Measurements from ENCODE around the gene DMPK.

Gene DMPK, protein sequence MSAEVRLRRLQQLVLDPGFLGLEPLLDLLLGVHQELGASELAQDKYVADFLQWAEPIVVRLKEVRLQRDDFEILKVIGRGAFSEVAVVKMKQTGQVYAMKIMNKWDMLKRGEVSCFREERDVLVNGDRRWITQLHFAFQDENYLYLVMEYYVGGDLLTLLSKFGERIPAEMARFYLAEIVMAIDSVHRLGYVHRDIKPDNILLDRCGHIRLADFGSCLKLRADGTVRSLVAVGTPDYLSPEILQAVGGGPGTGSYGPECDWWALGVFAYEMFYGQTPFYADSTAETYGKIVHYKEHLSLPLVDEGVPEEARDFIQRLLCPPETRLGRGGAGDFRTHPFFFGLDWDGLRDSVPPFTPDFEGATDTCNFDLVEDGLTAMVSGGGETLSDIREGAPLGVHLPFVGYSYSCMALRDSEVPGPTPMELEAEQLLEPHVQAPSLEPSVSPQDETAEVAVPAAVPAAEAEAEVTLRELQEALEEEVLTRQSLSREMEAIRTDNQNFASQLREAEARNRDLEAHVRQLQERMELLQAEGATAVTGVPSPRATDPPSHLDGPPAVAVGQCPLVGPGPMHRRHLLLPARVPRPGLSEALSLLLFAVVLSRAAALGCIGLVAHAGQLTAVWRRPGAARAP

GRCh38 chr19:45782162-45782691 is at the start of gene DMPK:
Gene DMPK, minus strand, starts transcription at chr19:45782490. Its CDS starts 138 bp downstream, at chr19:45782352.
- no peak for DNase-seq (ENCODE audit: low read depth)

- no peak for DNase-seq (ENCODE audit: low read depth)
Measured at GRCh38 chr19:45828945-45829344, 46.7 kb upstream of the DMPK start.

- no peak for DNase-seq (ENCODE audit: low read depth)
Measured at GRCh38 chr19:45828523-45828922, 46.2 kb upstream of the DMPK start.

DNA sequence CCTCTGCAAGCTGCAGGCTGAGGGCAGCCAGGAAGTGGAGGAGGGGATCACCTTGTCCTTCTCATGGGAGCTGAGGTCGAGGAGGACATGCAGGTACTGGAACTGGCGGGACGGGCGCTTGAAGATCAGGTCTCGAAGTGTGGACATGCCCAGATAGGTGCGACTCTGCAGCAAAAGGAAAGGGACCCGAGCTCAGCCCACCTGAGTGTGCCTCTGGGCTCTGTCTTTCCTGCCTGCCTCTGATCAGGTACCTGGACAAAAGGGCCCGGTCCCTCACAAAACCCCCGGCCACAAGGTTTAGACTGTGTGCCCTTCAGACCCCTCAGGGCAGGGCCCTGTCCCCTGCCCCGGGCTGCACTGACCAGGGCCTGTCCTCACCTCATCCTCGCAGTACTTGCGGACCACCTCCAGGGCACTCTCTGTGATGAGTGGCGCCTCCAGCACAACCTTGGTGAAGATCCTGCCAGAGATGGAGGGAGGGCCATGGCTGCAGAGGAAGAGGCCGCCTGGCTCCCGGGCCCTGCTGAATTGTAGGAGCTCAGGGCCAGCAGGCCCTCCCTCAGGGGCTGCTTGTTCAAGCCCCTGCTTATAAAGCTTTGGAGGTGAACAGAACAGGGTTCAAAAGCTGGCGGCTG is 45.3 kb upstream of the DMPK start:
- DNase-seq (ENCODE audit: low read depth), result no peak

DNA sequence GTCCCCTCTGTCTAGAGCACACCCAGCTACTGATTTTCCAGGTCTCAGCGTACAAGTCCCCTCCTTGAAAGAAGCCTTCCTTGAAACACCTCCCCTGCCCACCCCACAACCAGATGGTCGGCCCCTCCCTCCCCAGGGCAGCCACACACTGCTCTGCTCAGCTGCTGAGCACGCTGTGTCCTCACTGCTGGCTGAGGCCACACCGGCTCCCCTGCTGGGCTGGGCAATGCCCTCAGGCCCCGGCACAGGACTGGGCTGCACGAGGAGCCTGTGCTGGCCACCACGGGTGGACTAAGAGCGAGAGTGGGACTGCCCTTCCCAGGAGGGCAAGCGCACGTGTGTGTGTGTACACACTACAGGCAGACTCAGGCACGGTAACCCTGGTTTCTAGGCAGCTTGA is 44.6 kb upstream of the DMPK start:
- DNase-seq (ENCODE audit: low read depth), result no peak

GRCh38 chr19:45825917-45826893 is 43.9 kb upstream of the DMPK start:
- no peak for DNase-seq (ENCODE audit: low read depth)

DNA sequence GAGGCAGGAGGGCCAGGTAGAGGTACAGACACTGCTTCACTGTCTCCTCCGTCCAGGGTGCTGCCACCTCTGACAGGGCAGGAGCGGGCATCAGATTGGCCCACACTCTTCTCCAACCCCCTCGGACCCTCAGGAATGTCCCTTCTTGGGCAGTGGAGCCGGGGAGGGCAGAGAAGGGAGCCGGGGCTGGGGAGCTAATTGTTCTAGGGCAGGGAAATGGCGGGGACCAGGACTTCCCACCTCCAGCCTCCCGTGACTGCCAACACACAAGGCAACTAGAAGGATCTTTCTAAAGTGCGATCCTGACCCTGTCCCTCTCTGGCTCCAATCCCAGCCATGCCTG is 42.9 kb upstream of the DMPK start:
- no peak for DNase-seq (ENCODE audit: low read depth)

DNA sequence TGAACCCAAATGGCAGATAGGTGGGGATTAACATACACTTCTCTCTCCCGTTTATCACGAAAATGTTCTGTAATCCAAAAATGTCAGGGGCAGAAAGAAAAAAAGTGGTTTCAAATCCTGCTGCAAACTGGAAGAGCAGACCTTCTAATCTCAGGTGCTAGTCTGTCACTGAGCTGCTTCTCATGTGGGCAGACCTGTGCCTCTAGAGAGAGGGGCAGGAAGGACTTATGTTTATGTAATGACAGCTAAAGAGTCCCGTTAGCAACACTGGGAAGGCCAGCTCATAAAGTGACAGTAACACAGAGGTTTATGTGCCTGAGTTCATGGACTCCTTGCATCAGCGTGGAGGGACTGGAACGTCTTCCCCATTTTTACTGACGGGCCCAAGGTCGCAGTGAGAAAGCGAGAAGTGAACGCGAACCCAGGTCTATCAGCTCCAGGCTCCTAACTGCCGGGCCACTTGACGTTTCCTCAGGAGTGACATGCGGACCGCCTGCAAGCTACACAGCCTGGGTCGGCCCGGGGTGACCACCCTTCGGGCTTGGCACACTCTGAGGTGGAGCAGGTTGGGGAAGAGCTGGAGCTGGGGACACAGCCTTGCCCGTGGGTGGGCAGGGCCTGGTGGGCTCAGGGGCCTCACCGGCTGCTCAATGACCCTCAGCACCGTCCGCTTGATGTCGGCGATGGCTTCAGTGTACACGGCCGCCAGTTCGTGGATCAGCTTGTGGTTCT is 42.4 kb upstream of the DMPK start:
- no peak for DNase-seq (ENCODE audit: low read depth)

- no peak for DNase-seq (ENCODE audit: low read depth)
Measured at GRCh38 chr19:45824041-45824471, 41.8 kb upstream of the DMPK start.

DNA sequence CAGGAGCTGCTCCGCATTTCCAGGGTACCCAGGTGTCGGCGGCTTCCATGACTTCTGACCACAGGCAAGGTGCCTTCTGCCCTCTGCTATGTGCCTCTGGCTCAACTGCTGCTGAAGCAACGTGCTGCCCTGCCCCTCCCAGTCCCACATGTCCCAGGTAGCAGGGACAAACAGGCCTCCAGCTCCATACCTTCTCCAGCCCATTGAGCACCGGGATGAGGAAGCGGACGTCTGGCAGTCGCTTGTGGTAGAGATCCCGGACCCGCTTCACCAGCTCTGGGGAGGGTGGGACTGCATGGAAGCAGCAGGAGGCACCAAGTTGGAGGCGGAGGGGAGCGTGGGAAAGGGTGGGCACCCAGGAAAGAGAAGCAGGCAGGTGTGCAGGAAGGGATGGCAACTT is 40.9 kb upstream of the DMPK start:
- no peak for DNase-seq (ENCODE audit: low read depth)

DNA sequence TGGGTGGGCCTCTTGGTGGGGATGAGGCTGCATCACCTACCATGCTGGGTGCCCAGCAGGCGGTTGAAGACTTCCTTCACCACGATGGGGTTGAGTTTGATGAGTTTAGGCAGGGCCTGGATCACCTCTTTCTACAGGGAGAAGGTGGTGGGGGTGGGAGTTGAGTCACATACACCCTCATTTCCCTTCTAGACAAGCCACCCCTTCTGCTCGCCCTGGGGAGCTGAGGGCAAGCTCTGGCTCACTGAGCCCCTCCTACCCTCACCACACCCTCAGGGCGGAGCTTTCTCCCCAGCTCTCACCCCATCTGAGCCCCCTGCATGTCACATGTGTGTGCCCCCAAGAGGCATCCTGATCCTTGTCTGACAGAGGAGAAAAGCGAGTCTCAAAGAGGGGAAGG is 40.4 kb upstream of the DMPK start:
- no peak for DNase-seq (ENCODE audit: low read depth)

DNA sequence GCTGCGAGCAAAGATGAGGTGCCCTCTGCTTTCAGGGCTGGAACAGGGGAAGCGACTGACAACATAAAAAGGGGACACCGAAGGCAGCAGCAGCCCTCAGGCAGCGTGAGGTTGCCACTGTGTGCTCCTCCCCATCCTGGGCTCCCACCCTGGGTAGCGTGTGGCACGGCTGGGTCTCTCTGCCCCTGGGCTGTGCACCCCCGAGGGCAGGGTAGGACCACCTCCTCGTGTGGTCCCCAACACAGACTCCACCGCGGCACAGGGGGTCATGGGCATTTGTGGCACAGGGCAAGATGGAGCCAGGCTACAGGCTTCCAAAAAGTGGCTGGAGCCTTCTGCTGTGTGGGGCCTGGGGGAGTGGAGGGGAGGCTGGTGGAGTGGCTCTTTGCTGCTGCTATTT is 39.3 kb upstream of the DMPK start:
- DNase-seq (ENCODE audit: low read depth), result no peak

DNA sequence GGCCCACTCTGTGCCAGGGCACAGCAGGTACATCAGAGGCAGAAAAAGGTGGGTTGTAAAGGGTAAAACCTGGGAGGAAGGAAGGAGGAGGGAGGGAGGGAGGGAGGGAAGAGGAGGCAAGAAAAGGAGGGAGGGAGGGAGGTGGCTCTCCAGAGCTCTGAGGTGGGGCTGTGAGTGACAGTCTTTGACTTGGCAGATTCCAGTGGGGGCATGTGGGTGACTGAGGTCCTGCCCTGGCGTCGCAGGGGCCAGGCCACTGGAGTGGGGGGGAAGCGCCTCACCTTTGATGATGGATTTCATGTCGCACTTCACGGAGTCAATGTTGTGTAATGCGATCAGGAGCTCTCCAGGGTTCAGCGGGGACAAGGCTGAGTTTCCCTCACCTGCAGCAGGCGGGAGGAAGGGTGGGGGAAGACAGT is 38.8 kb upstream of the DMPK start:
- no peak for DNase-seq (ENCODE audit: low read depth)

DNA sequence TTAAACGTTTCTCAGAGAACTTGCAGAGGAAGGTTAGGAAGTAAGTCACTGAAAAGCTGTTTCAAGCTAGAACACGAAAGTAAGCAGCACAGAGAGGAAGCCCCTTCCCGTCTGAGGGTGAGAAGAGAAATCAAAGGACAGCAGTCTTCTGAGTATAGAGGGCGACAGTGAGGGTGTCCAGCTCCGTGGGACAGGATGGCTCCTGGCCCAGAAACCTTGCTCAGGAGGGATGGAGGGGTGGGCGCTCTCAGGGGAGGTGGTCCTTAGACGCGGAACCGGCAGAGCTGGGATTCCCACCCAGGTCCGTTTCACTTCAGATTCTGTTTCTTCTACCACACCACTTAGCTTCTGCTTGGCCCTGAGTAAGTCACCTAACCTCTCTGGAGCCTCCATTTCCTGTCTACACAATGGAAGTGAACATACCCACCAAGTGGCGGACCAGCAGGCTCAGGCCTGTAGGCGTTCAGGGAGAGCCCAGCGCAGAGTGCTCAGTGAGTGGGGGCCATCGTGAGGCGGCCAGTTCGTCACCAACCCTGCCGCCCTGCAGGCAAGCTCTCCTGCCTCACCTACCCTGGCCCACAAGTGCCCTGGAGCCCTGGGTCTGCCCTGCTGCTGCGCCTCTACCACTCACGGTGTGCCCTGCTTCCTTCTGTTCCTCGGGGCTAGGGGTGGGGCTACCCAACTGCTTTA is 38.3 kb upstream of the DMPK start:
- DNase-seq (ENCODE audit: low read depth), result no peak

DNA sequence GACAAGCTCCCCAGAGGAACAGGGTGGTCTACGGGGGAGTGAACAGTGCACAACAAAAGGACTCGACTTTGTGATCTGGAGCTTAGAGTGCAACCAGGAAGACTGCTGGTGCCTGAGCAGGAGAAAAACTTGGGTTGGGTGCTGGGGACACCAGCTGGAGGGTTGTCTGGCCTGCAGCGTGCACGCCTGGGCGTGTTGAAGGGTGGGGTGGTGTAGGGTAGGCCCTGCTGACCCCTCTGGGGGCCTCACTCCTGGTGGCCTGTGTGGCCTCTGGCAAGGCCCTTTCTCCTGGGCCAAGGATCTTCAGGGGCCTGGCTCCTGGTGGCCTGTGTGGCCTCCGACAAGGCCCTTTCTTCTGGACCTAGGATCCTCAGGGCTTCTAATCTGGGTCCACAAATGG is 37.5 kb upstream of the DMPK start:
- no peak for DNase-seq (ENCODE audit: low read depth)

- no peak for DNase-seq (ENCODE audit: low read depth)
Measured at GRCh38 chr19:45817725-45818301, 35.5 kb upstream of the DMPK start.

- peak; percentile 93 for DNase-seq (ENCODE audit: low read depth)
Measured at GRCh38 chr19:45817010-45817724, 34.9 kb upstream of the DMPK start.

- DNase-seq (ENCODE audit: low read depth), result no peak
Measured at GRCh38 chr19:45816236-45817009, 34.1 kb upstream of the DMPK start.

Measured in stimulated activated CD8-positive, alpha-beta memory T cell treated with anti-CD3 and anti-CD28 coated beads, Interleukin-12 subunit alpha, Interleukin-12 subunit beta, amount 100 ng/mL, for 1 hour (primary cell).